Fibroblast of the aortic adventitia (primary cell): ENCODE data around the gene ZNF407. TPM values are rescaled to one million over a fixed set of nuclear protein-coding genes. Genes with fewer than 3 reads are reported as not detected.

Source experiments
- DNase-seq: peaks from one replicate; pipeline ENCODE4 v3.0.0-alpha.2; 2010; ENCODE audit warnings: low read depth
- H3K4me3 ChIP-seq: 2 replicates; pipeline ENCODE4 v1.5.1; 2011; ENCODE audit warnings: low read depth, mild to moderate bottlenecking, control low read depth, low read length, moderate library complexity
- CTCF ChIP-seq: IDR thresholded peaks from 2 replicates; pipeline ENCODE4 v1.5.1; 2011; ENCODE audit warnings: mild to moderate bottlenecking, low read length, control low read depth, inconsistent platforms; ENCODE audit not compliant: insufficient read depth
- total RNA-seq: library from RNA; depleted of rRNA; stranded (reverse); fragments of >200 nt; gene quantifications from 2 replicates; pipeline ENCODE4 v1.2.3, GENCODE V29; 2012; ENCODE audit warnings: low replicate concordance

Gene ZNF407
- total RNA-seq, 1 donor = 21.7 TPM

- no peak for TF ChIP-seq CTCF
- no peak for DNase-seq
- no peak overlapping the region for H3K4me3 ChIP-seq
Measured at GRCh38 chr18:74692367-74693013, 94.8 kb downstream of the ZNF407 start.

DNA sequence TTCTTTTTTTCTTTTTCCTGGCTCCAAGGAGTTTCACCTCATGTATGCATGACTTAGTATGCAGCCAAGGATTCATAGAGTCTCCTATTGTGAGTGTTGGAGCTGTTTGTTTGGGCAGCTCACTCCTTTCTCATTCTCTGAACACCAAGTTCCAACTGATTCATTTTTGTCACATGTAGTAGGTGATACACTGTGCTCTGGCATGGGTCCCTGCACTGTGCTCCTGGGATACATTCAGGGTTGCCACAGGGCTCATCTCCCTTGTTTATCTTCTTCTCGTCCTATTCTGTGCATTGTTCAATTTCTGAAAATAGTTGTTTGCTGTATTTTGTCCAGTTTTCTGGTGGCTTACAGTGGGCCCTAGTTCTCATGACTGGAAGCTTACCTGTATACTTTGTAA is 96.8 kb downstream of the ZNF407 start:
- no peak for TF ChIP-seq CTCF
- H3K4me3 ChIP-seq = no peak overlapping the region
- no peak for DNase-seq

GRCh38 chr18:74695170-74695569 is 97.5 kb downstream of the ZNF407 start:
- no peak for TF ChIP-seq CTCF
- DNase-seq = no peak
- no peak overlapping the region for H3K4me3 ChIP-seq

DNA sequence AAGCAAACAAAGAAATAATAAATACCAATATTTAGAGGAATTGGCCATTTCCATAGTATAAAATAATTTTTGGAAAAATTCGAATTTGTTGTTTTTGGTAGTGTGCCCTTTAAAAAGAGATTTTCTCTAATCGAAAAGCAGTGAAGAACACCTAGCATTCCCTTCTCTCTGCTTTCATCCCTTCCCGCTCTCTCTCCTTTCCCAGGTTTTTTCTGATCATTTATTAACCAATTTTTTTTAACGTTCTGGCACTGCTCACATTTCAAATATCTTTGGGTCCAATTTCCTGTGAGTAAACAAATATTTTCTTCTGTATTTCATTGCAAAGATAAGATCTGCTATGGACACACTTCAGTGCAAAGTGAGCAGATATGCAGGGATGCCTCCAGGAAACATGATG is 101.2 kb downstream of the ZNF407 start:
- DNase-seq = no peak
- H3K4me3 ChIP-seq = no peak overlapping the region
- no peak for TF ChIP-seq CTCF

DNA sequence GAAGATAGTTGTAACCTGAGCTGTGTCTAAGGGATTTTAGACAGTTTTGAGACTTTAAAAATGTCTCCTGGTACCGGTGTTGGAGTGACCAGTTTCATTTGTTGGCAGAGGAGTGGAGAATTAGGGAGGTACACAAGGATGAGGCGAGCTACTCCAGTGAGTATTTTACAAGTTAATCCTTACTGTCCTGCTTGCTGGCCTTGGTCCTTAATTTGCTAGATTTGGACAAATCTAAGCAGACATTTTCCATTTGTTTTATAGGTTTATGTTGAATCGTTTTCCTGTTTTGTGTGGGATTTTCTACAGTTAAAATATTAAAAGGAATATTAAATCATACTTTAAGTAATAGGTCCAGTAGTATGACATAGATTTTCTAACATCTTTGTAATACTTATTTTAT is 101.8 kb downstream of the ZNF407 start:
- no peak overlapping the region for H3K4me3 ChIP-seq
- TF ChIP-seq CTCF = no peak
- no peak for DNase-seq

GRCh38 chr18:74702950-74703349 is 105.3 kb downstream of the ZNF407 start:
- no peak for DNase-seq

More at GRCh38 chr18:74702950-74703349, 105.3 kb downstream of the ZNF407 start:
- no peak for TF ChIP-seq CTCF
- no peak overlapping the region for H3K4me3 ChIP-seq
